Measurements from ENCODE around the gene TBC1D22A.
"Not testable (repeated sequence)": the region's sequence is repeated elsewhere in the genome, so short reads cannot be mapped to it uniquely, and the experiment has no call there.

The TBC1D22A gene

GRCh38 chr22:46762238-46763050, at the start of gene TBC1D22A:
Gene TBC1D22A (plus strand): TSS chr22:46762650. CDS start chr22:46762787, 137 bp downstream.
- DNase-seq, result peak; percentile 97

DNA sequence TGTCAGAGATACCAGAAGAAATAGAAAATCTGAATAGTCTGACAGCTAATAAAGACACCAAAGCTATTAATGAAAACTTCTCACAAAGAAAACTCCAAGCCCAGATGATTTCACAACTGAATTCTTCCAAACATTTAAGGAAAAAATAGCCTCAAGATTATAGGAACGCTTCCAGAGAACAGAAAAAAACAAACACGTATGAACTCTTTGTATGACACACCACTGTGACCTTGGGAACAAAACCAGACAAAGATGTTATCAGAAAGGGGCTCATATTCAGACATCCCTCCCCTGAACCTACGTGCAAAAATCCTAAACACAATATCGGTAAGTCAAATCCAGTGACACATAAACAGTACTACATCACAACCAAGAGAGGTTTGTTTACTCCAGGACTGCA, 47.9 kb upstream of the TBC1D22A start:
- no peak for DNase-seq

DNA sequence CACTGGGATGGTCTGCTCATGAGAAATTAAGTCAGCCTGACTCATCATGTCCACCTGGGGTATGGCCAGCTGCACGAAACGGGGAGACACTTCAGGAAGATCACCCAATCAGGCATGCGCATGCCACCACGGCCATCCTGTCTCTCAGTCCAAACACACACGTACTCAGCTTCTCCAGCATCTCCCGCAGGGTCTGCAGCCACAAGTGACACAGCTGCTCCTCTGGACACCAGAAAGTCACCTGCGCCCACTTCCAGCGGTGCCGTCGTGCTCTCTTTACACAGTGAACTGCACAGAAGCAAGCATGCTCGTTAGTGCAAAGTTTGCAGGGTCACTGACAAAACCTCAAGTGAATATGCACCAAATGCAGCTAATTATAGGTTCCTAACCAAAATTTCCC, 42.5 kb upstream of the TBC1D22A start:
- no peak for DNase-seq

- no peak for DNase-seq
Observed at GRCh38 chr22:46721501-46722085, 40.9 kb upstream of the TBC1D22A start.

DNA sequence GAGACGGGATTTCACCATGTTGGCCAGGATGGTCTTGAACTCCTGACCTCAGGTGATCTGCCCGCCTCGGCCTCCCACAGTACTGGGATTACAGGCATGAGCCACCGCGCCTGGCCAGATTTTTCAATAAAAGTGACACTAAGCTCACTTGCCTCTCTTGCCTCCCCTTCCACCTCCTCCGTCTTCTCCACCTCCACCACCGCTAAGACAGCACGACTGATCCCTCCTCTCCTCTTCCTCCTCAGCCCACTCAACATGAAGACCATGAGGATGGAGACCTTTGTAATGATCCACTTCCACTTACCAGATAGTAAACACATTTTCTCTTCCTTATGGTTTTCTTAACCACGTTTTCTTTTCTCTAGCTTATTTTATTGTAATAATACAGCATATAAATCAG, 38.6 kb upstream of the TBC1D22A start:
- no peak for DNase-seq

GRCh38 chr22:46725096-46725495, 37.4 kb upstream of the TBC1D22A start:
- DNase-seq, result no peak

GRCh38 chr22:46726066-46726985, 36.1 kb upstream of the TBC1D22A start:
- no peak for DNase-seq

GRCh38 chr22:46726986-46727317, 35.5 kb upstream of the TBC1D22A start:
- DNase-seq, result no peak

DNA sequence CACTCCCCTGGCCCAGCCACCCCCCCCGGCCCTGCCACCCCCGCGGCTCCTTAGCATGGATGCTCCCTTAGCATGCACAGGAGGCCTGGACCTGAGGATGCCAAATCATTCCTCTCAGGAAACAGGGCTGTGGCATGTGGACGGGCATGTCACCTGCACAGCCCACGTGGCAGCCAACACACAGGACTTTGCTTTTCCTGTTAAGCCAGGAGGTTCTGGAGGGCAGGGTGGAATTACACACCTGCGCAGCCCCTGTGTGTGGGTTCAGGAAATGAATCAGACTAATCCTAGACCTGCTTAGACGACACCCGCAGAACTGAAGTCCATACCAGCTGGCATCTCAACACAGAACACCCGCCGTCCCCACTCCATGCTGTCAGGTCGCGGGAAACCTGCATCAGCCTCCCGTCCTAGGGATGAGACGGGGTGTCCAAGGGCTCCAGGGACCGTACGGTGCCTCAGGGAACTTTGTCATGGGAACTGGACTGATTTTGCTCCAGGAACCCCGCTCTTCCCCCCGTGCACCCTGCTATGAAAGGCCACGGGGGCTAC, 34.6 kb upstream of the TBC1D22A start:
- no peak for DNase-seq

DNA sequence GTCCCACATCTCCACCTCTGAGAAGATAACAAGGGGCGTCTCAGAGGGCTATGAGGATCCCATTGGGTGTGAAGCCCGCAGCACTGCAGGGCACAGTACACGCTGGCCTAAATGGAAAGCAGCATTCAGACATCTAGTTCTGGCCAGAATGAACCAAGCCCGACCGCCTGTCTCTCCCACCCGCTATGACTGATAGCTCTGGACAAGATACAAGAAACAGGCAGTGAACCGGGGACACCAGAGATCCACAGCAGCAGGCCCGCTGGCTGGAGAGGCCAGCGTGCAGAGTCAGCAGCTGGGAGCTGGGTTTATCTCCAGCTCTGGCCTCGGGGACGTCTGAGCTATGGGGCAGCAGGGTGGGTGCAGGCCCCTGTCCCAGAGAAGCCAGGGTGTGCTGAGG, 34.0 kb upstream of the TBC1D22A start:
- no peak for DNase-seq

- DNase-seq, result no peak
Observed at GRCh38 chr22:46730568-46731245, 31.7 kb upstream of the TBC1D22A start.

DNA sequence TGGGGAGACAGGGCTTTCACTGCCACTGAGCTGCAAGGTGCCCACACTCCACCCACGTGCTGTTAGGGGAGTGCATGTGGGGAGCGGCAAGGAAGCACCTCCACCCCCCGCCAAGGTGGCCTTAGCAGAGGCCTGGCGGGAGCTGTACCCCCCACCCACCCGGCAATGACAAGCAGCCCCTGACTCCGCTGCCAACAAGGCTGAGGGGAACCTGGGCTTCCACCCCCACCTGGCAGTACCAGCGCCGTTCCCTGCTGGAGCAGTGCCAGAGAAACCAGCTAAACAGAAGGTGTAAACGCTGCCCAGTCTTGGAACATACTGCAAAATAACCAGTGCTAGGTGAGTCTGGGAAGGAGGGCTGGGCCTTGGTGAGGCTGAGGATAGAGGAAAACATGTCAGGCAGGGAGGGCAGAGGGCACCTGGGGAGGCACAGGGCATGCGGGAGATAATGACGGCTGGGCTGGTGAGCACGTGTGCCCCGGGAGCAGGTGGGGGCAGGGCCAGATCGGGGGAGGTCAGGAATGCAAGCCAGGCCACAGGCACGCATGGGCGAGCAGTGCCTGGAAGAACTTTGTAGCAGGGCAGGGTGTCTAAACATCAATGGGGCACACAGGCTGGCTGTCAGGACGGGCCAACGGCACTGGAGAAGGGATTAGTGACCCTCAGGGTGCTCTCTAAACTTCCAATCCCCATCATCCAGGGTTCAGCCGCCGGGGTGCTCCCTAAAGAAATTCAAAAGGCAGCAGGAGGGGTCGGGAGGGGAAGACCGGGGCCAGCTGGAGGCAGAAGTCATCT, 31.0 kb upstream of the TBC1D22A start:
- no peak for DNase-seq

GRCh38 chr22:46732041-46732379, 30.4 kb upstream of the TBC1D22A start:
- no peak for DNase-seq

- no peak for DNase-seq
Observed at GRCh38 chr22:46732513-46732912, 29.9 kb upstream of the TBC1D22A start.

DNA sequence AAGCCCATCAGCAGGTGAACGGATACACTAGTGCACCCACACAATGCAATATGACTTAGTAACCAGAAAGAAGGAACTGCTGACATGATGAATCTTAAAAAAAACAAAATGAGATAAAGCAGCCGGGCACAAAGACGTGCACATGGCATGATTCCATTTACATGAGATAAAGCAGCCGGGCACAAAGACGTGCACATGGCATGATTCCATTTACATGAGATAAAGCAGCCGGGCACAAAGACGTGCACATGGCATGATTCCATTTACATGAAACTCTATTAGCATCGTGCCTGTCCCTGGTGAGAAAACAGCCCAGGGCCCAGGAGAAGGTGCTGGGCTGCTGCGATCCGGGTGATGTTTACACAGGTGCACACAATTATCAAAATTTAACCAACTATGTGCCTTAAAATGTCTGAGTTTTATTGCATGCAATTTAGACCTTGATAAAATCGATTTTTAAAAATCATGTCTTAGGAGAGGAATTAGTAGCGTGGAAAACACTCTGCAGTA, 28.2 kb upstream of the TBC1D22A start:
- DNase-seq, result not testable (repeated sequence)

GRCh38 chr22:46734830-46735453, 27.5 kb upstream of the TBC1D22A start:
- DNase-seq, result peak; percentile 57

DNA sequence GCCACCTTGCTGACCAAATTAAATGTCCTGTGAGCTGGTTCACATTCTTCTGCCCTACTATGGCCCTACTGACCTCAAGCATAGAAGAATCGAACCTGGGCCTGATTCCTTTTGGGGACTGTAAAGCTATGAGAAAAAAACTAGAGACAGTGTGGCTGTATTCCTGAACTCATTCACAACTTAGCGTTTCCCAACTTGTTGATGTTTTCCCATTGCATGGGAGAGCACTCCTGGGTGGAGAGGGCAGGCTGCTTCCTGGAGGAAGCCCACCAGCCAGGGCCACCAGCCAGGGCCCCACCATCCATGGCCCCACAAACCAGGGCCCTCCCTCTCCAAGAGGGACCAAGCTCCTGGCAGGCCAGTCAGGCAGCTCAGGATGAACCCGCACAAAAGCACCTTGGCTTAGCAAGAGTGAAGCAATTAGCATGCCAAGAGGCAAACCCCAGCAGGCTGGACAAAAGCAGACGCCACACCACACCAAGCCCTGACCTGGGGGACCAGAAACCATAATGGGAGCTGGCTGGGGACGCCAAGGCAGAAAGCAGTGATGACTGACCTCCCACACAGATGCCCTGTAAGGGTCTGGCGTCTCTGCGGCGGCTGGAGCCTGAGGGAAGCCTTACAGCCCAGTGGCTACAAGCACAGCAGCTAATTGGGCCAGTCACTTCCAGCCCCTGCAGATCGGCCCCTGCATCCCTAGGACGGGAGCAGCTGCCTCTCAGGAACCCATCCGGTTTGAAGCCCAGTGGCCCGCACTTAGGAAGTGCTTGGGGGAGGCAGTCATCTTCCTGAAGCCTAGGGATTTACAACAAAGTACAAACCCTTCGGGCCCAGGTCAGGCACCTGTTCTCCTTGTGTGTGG, 26.5 kb upstream of the TBC1D22A start:
- DNase-seq, result no peak

- DNase-seq, result no peak
Observed at GRCh38 chr22:46736705-46737104, 25.7 kb upstream of the TBC1D22A start.

DNA sequence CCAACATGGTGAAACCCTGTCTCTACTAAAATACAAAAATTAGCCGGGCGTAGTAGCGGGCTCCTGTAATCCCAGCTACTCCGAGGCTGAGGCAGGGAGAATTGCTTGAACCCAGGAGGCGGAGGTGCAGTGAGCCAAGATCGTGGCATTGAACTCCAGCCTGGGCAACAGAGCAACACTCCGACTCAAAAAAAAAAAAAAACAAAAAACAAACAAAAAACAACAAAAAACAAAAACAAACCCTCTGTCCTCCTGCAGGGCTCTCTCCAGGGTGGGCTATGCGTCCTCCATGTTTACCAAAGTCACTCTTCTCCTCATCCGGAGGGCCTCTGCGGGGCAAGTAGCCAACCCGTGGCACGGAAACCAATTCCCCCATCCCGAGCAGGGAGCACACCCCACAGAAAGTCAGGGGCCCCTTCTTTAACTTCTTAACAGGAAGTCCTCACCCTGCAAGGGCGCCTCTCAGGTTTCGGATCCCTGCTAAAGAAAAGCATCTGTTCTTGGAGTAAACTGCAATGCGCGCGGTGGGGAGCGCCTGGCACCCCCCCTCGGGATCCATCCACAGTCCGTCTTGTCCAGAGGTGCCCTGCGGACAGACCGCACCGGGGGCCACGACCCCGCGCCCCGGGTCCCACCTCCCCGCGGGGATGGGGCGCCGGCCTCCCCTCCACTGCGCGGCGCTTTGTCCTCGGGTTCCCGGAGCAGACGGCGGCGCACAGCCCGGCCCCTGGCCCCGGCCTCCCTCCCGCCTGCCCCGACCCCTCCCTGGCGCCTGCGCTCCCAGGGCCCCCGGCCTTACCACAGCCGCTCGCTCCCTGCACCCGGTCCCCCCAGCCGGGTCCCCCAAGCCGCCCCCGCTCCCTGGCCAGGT, 25.1 kb upstream of the TBC1D22A start:
- peak; percentile 72 for DNase-seq

All from activated CD4-positive, alpha-beta T cell treated with anti-CD3 and anti-CD28 coated beads, Interleukin-10, Interleukin-2, amounts not matched to agents 100 ng/mL and 50 ng/mL, durations not matched to agents 16 hours and 8 hours (primary cell).